Measurements from ENCODE around the gene CYBC1. TPM values are rescaled to one million over a fixed set of nuclear protein-coding genes. Genes with fewer than 3 reads are reported as not detected.

CYBC1 gene
- total and polyA plus RNA-seq, 4 experiments from 2014 or later: 166 to 249 (median 237) TPM

GRCh38 chr17:82477934-82478333, 27.4 kb upstream of the CYBC1 start:
- H3K27ac ChIP-seq (ENCODE audit: low read depth, low read length): peak overlapping the region; percentile 1
- H3K36me3 Mint-ChIP-seq: peaks cover 24 to 57% of the 10 kb centered on the region in 2 donors
- H3K9me3 ChIP-seq (ENCODE audit: control insufficient read depth in 1 of 2, low read length in 2 of 2): no peaks in the 10 kb centered on the region
- H3K27me3 Mint-ChIP-seq: no peaks in the 10 kb centered on the region
- H3K27me3 ChIP-seq (ENCODE audit: insufficient read depth, low read length): no peaks in the 10 kb centered on the region
- peaks cover 58% of the 10 kb centered on the region for H3K36me3 ChIP-seq (ENCODE audit: insufficient read depth, low read length)
- H3K4me1 Mint-ChIP-seq: peaks cover 3 to 16% (median 5%) of the 10 kb centered on the region in 4 donors
- no peaks in the 10 kb centered on the region for H3K9me3 Mint-ChIP-seq
- H3K27ac Mint-ChIP-seq: peak overlapping the region in 5 of 7 donors; percentile 35 to 75 (median 63)
- CTCF ChIA-PET (ENCODE audit: partially characterized antibody): interaction anchor here (0.9 kb wide), 1 partner anchor 73 kb away, joined by 3 read pairs; no protein-coding TSS in a partner anchor
- H3K4me3 Mint-ChIP-seq: no peak overlapping the region
- POLR2A ChIA-PET (ENCODE audit: partially characterized antibody): no interaction called here
- intact Hi-C loops (cut with micrococcal nuclease): no loop called here
- no peaks in the 10 kb centered on the region for H3K4me1 ChIP-seq (ENCODE audit: insufficient read depth, low read length)
- no peak for DNase-seq
- no peak overlapping the region for H3K4me3 ChIP-seq (ENCODE audit: low read length in 2 of 2)

- H3K4me3 Mint-ChIP-seq: no peak overlapping the region
- no peak overlapping the region for H3K27ac Mint-ChIP-seq
- H3K27me3 Mint-ChIP-seq: no peaks in the 10 kb centered on the region
- Histone ChIP-seq H3K9me3 (ENCODE audit: control insufficient read depth in 1 of 2, low read length in 2 of 2) (no peaks in the 10 kb centered on the region), H3K27me3 (ENCODE audit: insufficient read depth, low read length) (no peaks in the 10 kb centered on the region), H3K36me3 (ENCODE audit: insufficient read depth, low read length) (peaks cover 45% of the 10 kb centered on the region), H3K27ac (ENCODE audit: low read depth, low read length) (no peak overlapping the region), H3K4me3 (ENCODE audit: low read length in 2 of 2) (no peak overlapping the region), H3K4me1 (ENCODE audit: insufficient read depth, low read length) (no peaks in the 10 kb centered on the region)
- no peaks in the 10 kb centered on the region for H3K9me3 Mint-ChIP-seq
- H3K36me3 Mint-ChIP-seq: peaks cover 26 to 49% of the 10 kb centered on the region in 2 donors
- CTCF ChIA-PET (ENCODE audit: partially characterized antibody): no interaction called here
- POLR2A ChIA-PET (ENCODE audit: partially characterized antibody): no interaction called here
- peaks cover 3 to 16% (median 5%) of the 10 kb centered on the region in 4 donors for H3K4me1 Mint-ChIP-seq
- DNase-seq: no peak
- intact Hi-C loops (cut with micrococcal nuclease): no loop called here
Measured at GRCh38 chr17:82475458-82475857, 24.9 kb upstream of the CYBC1 start.

- Mint-ChIP-seq H3K4me3 (no peak overlapping the region), H3K9me3 (no peaks in the 10 kb centered on the region), H3K36me3 (peaks cover 26 to 47% of the 10 kb centered on the region in 2 donors), H3K4me1 (peaks cover 3 to 15% (median 5%) of the 10 kb centered on the region in 4 donors), H3K27ac (peak overlapping the region in 2 of 7 donors; percentile 4 to 31), H3K27me3 (no peaks in the 10 kb centered on the region)
- Histone ChIP-seq H3K27ac (ENCODE audit: low read depth, low read length) (no peak overlapping the region), H3K9me3 (ENCODE audit: control insufficient read depth in 1 of 2, low read length in 2 of 2) (no peaks in the 10 kb centered on the region), H3K4me3 (ENCODE audit: low read length in 2 of 2) (no peak overlapping the region), H3K4me1 (ENCODE audit: insufficient read depth, low read length) (no peaks in the 10 kb centered on the region), H3K27me3 (ENCODE audit: insufficient read depth, low read length) (no peaks in the 10 kb centered on the region), H3K36me3 (ENCODE audit: insufficient read depth, low read length) (peaks cover 42% of the 10 kb centered on the region)
- DNase-seq: no peak
- intact Hi-C loops (cut with micrococcal nuclease): no loop called here
- POLR2A ChIA-PET (ENCODE audit: partially characterized antibody): interaction anchor here (0.6 to 1.3 kb wide), 2 partner anchors 16 to 43 kb away, joined by 3 to 6 read pairs; partner anchors contain the start of gene NARF
- CTCF ChIA-PET (ENCODE audit: partially characterized antibody): no interaction called here
Measured at GRCh38 chr17:82474223-82475010, 23.9 kb upstream of the CYBC1 start.

GRCh38 chr17:82470065-82470464, 19.5 kb upstream of the CYBC1 start:
- H3K4me1 ChIP-seq (ENCODE audit: insufficient read depth, low read length): no peaks in the 10 kb centered on the region
- ChIA-PET CTCF (ENCODE audit: partially characterized antibody) (no interaction called here), POLR2A (ENCODE audit: partially characterized antibody) (no interaction called here)
- H3K36me3 ChIP-seq (ENCODE audit: insufficient read depth, low read length): peaks cover 56% of the 10 kb centered on the region
- no peaks in the 10 kb centered on the region for H3K9me3 Mint-ChIP-seq
- no peak overlapping the region for H3K4me3 Mint-ChIP-seq
- no peak for DNase-seq
- H3K36me3 Mint-ChIP-seq: peaks cover 37 to 57% of the 10 kb centered on the region in 2 donors
- no peak overlapping the region for H3K27ac Mint-ChIP-seq
- H3K9me3 ChIP-seq (ENCODE audit: control insufficient read depth in 1 of 2, low read length in 2 of 2): no peaks in the 10 kb centered on the region
- no peak overlapping the region for H3K27ac ChIP-seq (ENCODE audit: low read depth, low read length)
- H3K4me3 ChIP-seq (ENCODE audit: low read length in 2 of 2): no peak overlapping the region
- H3K27me3 ChIP-seq (ENCODE audit: insufficient read depth, low read length): no peaks in the 10 kb centered on the region
- peaks cover 0 to 4% (median 2%) of the 10 kb centered on the region in 4 donors for H3K4me1 Mint-ChIP-seq
- intact Hi-C loops (cut with micrococcal nuclease): no loop called here
- H3K27me3 Mint-ChIP-seq: no peaks in the 10 kb centered on the region

GRCh38 chr17:82468692-82469091, 18.1 kb upstream of the CYBC1 start:
- intact Hi-C loops (cut with micrococcal nuclease): no loop called here
- DNase-seq: no peak
- no peaks in the 10 kb centered on the region for H3K4me1 ChIP-seq (ENCODE audit: insufficient read depth, low read length)
- Mint-ChIP-seq H3K27me3 (no peaks in the 10 kb centered on the region), H3K36me3 (peaks cover 45 to 58% of the 10 kb centered on the region in 2 donors), H3K4me1 (peaks cover 0 to 5% (median 0%) of the 10 kb centered on the region in 4 donors), H3K9me3 (no peaks in the 10 kb centered on the region), H3K4me3 (no peak overlapping the region), H3K27ac (peak overlapping the region in 1 of 7 donors; percentile 13)
- H3K4me3 ChIP-seq (ENCODE audit: low read length in 2 of 2): no peak overlapping the region
- H3K27me3 ChIP-seq (ENCODE audit: insufficient read depth, low read length): no peaks in the 10 kb centered on the region
- no peaks in the 10 kb centered on the region for H3K9me3 ChIP-seq (ENCODE audit: control insufficient read depth in 1 of 2, low read length in 2 of 2)
- H3K27ac ChIP-seq (ENCODE audit: low read depth, low read length): no peak overlapping the region
- H3K36me3 ChIP-seq (ENCODE audit: insufficient read depth, low read length): peaks cover 56% of the 10 kb centered on the region
- POLR2A ChIA-PET (ENCODE audit: partially characterized antibody): interaction anchor here (1.3 kb wide), 1 partner anchor 11 kb away, joined by 3 read pairs; no protein-coding TSS in a partner anchor
- CTCF ChIA-PET (ENCODE audit: partially characterized antibody): interaction anchor here (0.6 kb wide), 1 partner anchor 269 kb away, joined by 3 read pairs; no protein-coding TSS in a partner anchor

- H3K4me1 ChIP-seq (ENCODE audit: insufficient read depth, low read length): peaks cover 6% of the 10 kb centered on the region
- ChIA-PET CTCF (ENCODE audit: partially characterized antibody) (no interaction called here), POLR2A (ENCODE audit: partially characterized antibody) (no interaction called here)
- Mint-ChIP-seq H3K27ac (peak overlapping the region in 4 of 7 donors; percentile 23 to 53 (median 38)), H3K9me3 (peaks cover 0 to 2% (median 0%) of the 10 kb centered on the region in 8 donors), H3K4me3 (no peak overlapping the region), H3K36me3 (peaks cover 49 to 71% of the 10 kb centered on the region in 2 donors), H3K4me1 (peaks cover 7 to 11% (median 9%) of the 10 kb centered on the region in 4 donors), H3K27me3 (no peaks in the 10 kb centered on the region)
- H3K36me3 ChIP-seq (ENCODE audit: insufficient read depth, low read length): peaks cover 73% of the 10 kb centered on the region
- H3K27me3 ChIP-seq (ENCODE audit: insufficient read depth, low read length): no peaks in the 10 kb centered on the region
- DNase-seq: no peak
- H3K9me3 ChIP-seq (ENCODE audit: control insufficient read depth in 1 of 2, low read length in 2 of 2): no peaks in the 10 kb centered on the region
- intact Hi-C loops (cut with micrococcal nuclease): no loop called here
- H3K27ac ChIP-seq (ENCODE audit: low read depth, low read length): no peak overlapping the region
- H3K4me3 ChIP-seq (ENCODE audit: low read length in 2 of 2): no peak overlapping the region
Measured at GRCh38 chr17:82465023-82465603, 14.6 kb upstream of the CYBC1 start.

- ChIA-PET CTCF (ENCODE audit: partially characterized antibody) (no interaction called here), POLR2A (ENCODE audit: partially characterized antibody) (no interaction called here)
- peaks cover 46 to 68% of the 10 kb centered on the region in 2 donors for H3K36me3 Mint-ChIP-seq
- intact Hi-C loops (cut with micrococcal nuclease): no loop called here
- Histone ChIP-seq H3K27me3 (ENCODE audit: insufficient read depth, low read length) (no peaks in the 10 kb centered on the region), H3K4me1 (ENCODE audit: insufficient read depth, low read length) (peaks cover 10% of the 10 kb centered on the region), H3K27ac (ENCODE audit: low read depth, low read length) (no peak overlapping the region), H3K4me3 (ENCODE audit: low read length in 2 of 2) (no peak overlapping the region), H3K36me3 (ENCODE audit: insufficient read depth, low read length) (peaks cover 68% of the 10 kb centered on the region), H3K9me3 (ENCODE audit: control insufficient read depth in 1 of 2, low read length in 2 of 2) (no peaks in the 10 kb centered on the region)
- H3K27me3 Mint-ChIP-seq: no peaks in the 10 kb centered on the region
- no peak overlapping the region for H3K4me3 Mint-ChIP-seq
- peak overlapping the region in 2 of 7 donors; percentile 29 to 48 for H3K27ac Mint-ChIP-seq
- no peak for DNase-seq
- H3K9me3 Mint-ChIP-seq: peaks cover 0 to 2% (median 0%) of the 10 kb centered on the region in 8 donors
- H3K4me1 Mint-ChIP-seq: peaks cover 10 to 11% (median 11%) of the 10 kb centered on the region in 4 donors
Measured at GRCh38 chr17:82464567-82464929, 14.0 kb upstream of the CYBC1 start.
